ENCODE measurements around the gene OR52B2. TPM values are rescaled to one million over a fixed set of nuclear protein-coding genes. Genes with fewer than 3 reads are reported as not detected.

OR52B2 gene
- total and polyA plus RNA-seq, 2 experiments from 2014 or later: not detected

DNA sequence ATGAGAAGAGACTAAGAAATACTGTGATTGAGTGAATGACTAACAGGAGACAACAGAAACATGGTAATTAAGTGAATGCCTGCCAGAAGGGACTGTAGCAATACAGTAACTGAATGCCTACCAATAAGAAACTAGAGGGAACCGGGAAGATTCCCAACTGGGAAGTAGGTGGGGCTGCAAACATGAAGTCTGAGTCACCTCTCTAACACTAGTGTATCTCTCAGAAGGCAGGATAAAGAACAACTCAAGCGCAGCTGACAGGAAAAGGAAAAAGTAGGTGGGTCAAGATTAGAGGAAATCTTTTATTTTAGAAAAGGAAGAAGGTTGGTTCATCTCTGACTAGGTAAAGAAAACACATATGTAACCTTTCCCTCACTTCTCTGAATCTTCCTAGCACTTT lies 49.2 kb upstream of the OR52B2 start:
- no peaks in the 10 kb centered on the region for H3F3A ChIP-seq (replicated peaks; ENCODE audit: low read depth)
- no peak overlapping the region for H3K27ac ChIP-seq (ENCODE audit: low read depth)
- ATAC-seq (no peak), DNase-seq (ENCODE audit: low spot score) (no peak)
- no peak overlapping the region for H3K4me3 ChIP-seq
- no peak overlapping the region for H2AFZ ChIP-seq
- H3K27me3 Mint-ChIP-seq (ENCODE audit: insufficient read depth, low read depth, poor library complexity): no peaks in the 10 kb centered on the region
- no peak overlapping the region for H3K4me3 Mint-ChIP-seq
- no peak for TF ChIP-seq CREB1 (CRISPR knock-in tag; IDR thresholded peaks at IDR 0.05; ENCODE audit: low read depth)
- no peak for TF ChIP-seq CTCF (conservative IDR thresholded peaks at IDR 0.05; ENCODE audit: low read depth in 2 of 2)
- no peak for TF ChIP-seq EZH2 (IDR thresholded peaks at IDR 0.05; ENCODE audit: low read depth, unreplicated experiment)
- TF ChIP-seq, protein P1, sequence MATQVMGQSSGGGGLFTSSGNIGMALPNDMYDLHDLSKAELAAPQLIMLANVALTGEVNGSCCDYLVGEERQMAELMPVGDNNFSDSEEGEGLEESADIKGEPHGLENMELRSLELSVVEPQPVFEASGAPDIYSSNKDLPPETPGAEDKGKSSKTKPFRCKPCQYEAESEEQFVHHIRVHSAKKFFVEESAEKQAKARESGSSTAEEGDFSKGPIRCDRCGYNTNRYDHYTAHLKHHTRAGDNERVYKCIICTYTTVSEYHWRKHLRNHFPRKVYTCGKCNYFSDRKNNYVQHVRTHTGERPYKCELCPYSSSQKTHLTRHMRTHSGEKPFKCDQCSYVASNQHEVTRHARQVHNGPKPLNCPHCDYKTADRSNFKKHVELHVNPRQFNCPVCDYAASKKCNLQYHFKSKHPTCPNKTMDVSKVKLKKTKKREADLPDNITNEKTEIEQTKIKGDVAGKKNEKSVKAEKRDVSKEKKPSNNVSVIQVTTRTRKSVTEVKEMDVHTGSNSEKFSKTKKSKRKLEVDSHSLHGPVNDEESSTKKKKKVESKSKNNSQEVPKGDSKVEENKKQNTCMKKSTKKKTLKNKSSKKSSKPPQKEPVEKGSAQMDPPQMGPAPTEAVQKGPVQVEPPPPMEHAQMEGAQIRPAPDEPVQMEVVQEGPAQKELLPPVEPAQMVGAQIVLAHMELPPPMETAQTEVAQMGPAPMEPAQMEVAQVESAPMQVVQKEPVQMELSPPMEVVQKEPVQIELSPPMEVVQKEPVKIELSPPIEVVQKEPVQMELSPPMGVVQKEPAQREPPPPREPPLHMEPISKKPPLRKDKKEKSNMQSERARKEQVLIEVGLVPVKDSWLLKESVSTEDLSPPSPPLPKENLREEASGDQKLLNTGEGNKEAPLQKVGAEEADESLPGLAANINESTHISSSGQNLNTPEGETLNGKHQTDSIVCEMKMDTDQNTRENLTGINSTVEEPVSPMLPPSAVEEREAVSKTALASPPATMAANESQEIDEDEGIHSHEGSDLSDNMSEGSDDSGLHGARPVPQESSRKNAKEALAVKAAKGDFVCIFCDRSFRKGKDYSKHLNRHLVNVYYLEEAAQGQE (IDR thresholded peaks at IDR 0.05; ENCODE audit: unreplicated experiment): no peak
- TF ChIP-seq ZNF114 (CRISPR knock-in tag; IDR thresholded peaks at IDR 0.05): no peak
- no peak for TF ChIP-seq EZH2phosphoT487 (IDR thresholded peaks at IDR 0.05; ENCODE audit: unreplicated experiment)
- no peak for TF ChIP-seq JUNB (IDR thresholded peaks at IDR 0.05; ENCODE audit: unreplicated experiment)
- TF ChIP-seq NANOG (IDR thresholded peaks at IDR 0.05; ENCODE audit: borderline replicate concordance): no peak
- TF ChIP-seq POLR2AphosphoS5 (IDR thresholded peaks at IDR 0.05; ENCODE audit: low read depth): no peak
- no peak for TF ChIP-seq ZNF462 (CRISPR knock-in tag; IDR thresholded peaks at IDR 0.05)
- no peak for TF ChIP-seq ZNF331 (CRISPR knock-in tag; IDR thresholded peaks at IDR 0.05; ENCODE audit: low read depth)
- no peak for TF ChIP-seq ETS1 (IDR thresholded peaks at IDR 0.05)
- no peak for TF ChIP-seq STAT1 (IDR thresholded peaks at IDR 0.05; ENCODE audit: unreplicated experiment)
- H3K9me2 ChIP-seq (ENCODE audit: insufficient read depth): no peaks in the 10 kb centered on the region
- peaks cover 9% of the 10 kb centered on the region; the same call in 1 of the 2 replicates for H3K36me3 ChIP-seq (ENCODE audit: insufficient read depth)
- no peaks in the 10 kb centered on the region for H3K9me3 Mint-ChIP-seq
- peaks cover 27% of the 10 kb centered on the region for H3K36me3 Mint-ChIP-seq (ENCODE audit: low read depth)
- H4K20me1 ChIP-seq (replicated peaks; ENCODE audit: insufficient read depth): 0 out of 2 replicates have a peak, but pooled peaks cover 3% of the 10 kb centered on the region
- no peaks in the 10 kb centered on the region for H3K79me2 ChIP-seq (replicated peaks; ENCODE audit: insufficient read depth)
- H3K4me1 ChIP-seq (ENCODE audit: insufficient read depth): no peaks in the 10 kb centered on the region
- no peak overlapping the region for H3K27ac Mint-ChIP-seq
- no peaks in the 10 kb centered on the region for H3K27me3 ChIP-seq (ENCODE audit: insufficient read depth)
- H3K4me2 ChIP-seq: no peak overlapping the region
- no peaks in the 10 kb centered on the region for H3K4me1 Mint-ChIP-seq
